Activated T-cell treated with anti-CD3 and anti-CD28 coated beads, Interleukin-2, amount 50 U/mL, for 72 hours (primary cell): ENCODE measurements around the gene DIP2B. TPM values are rescaled to one million over a fixed set of nuclear protein-coding genes. Genes with fewer than 3 reads are reported as not detected.
A peak's percentile ranks its signal among the peaks of the same experiment; 100 is the strongest.

Experiments used
- ATAC-seq, 2 donors: fragments of 150-1000 bp; cut with Tn5 transposase; replicated peaks in 1 of 2; 2 replicates each; pipeline ENCODE4 v1.10.0; 2021; ENCODE audit warnings: moderate library complexity in 2 of 2, mild to moderate bottlenecking in 1 of 2
- DNase-seq, 2 donors: peaks; one replicate each; pipeline ENCODE4 v3.0.0; 2021 to 2022; ENCODE audit warnings: mixed read lengths in 1 of 2
- H3K27ac Mint-ChIP-seq: one replicate; pipeline ENCODE4 v1.8.0; 2022; ENCODE audit warnings: mild to moderate bottlenecking, moderate library complexity, mixed read lengths
- H3K27me3 Mint-ChIP-seq: one replicate; pipeline ENCODE4 v1.8.0; 2022; ENCODE audit warnings: low read depth, mixed read lengths
- H3K36me3 Mint-ChIP-seq, 2 donors: one replicate each; pipeline ENCODE4 v1.8.0; 2022; ENCODE audit warnings: mixed read lengths in 2 of 2, mild to moderate bottlenecking in 1 of 2; ENCODE audit not compliant: insufficient read depth in 2 of 2
- H3K4me1 Mint-ChIP-seq: one replicate; pipeline ENCODE4 v1.8.0; 2022; ENCODE audit warnings: low read depth, mixed read lengths
- H3K4me3 Mint-ChIP-seq, 2 donors: one replicate each; pipeline ENCODE4 v1.8.0; 2022; ENCODE audit warnings: mild to moderate bottlenecking in 2 of 2, mixed read lengths in 2 of 2, moderate library complexity in 2 of 2
- H3K9me3 Mint-ChIP-seq, 2 donors: one replicate each; pipeline ENCODE4 v1.8.0; 2022; ENCODE audit warnings: mixed read lengths in 2 of 2
- total RNA-seq, 2 donors: library from RNA; stranded (reverse); gene quantifications; one replicate each; pipeline ENCODE4 v1.2.3, GENCODE V29; 2022

Gene DIP2B
- total RNA-seq, 2 donors from 2014 or later, result 25.4 to 28.1 TPM

- no peak for ATAC-seq
- H3K36me3 Mint-ChIP-seq, result no peaks in the 10 kb centered on the region
- no peak overlapping the region for H3K27ac Mint-ChIP-seq
- DNase-seq, result no peak
- no peaks in the 10 kb centered on the region for H3K9me3 Mint-ChIP-seq
- no peaks in the 10 kb centered on the region for H3K27me3 Mint-ChIP-seq
- H3K4me3 Mint-ChIP-seq, result no peak overlapping the region
- H3K4me1 Mint-ChIP-seq, result peaks cover 42% of the 10 kb centered on the region
Observed at GRCh38 chr12:50617657-50618056, 112.9 kb downstream of the DIP2B start.

DNA sequence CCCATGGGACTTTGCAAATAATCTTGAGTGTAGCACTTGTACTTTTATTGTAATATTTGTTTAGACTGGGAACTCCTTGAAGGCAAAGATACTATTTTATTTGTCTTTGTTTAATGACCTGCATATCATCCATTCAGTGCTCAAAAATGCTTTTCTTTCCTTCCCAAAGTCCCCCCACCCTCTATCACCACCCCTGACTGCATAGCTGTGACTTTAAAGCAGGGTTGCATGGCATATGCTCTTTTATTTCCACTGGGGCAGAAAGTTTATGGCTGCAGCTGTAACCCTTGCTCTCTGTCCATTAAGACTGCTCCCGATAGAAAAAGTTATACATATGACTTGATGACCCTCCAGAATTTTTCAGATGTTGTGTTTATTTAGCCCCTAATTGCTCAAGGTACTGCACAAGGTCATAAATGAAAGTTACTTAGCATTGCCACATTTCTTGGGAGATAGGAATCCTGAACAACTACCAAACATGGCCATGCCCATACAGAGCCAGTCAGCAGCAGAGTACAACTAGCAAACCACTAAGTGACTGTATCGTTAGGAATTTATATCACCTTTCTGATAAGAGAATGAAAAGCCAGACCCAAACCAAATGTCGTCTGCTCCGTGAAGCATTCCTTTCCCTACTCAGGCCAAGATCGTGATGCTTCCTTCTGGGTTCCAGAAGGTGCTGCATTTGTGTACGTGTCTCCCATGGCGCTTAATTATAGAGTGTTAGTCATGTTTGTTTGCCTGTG lies 114.3 kb downstream of the DIP2B start:
- no peaks in the 10 kb centered on the region for H3K9me3 Mint-ChIP-seq
- no peak overlapping the region for H3K4me3 Mint-ChIP-seq
- peaks cover 50% of the 10 kb centered on the region for H3K4me1 Mint-ChIP-seq
- ATAC-seq (no peak), DNase-seq (no peak)
- no peaks in the 10 kb centered on the region for H3K36me3 Mint-ChIP-seq
- H3K27ac Mint-ChIP-seq, result peak overlapping the region; percentile 6
- no peaks in the 10 kb centered on the region for H3K27me3 Mint-ChIP-seq

DNA sequence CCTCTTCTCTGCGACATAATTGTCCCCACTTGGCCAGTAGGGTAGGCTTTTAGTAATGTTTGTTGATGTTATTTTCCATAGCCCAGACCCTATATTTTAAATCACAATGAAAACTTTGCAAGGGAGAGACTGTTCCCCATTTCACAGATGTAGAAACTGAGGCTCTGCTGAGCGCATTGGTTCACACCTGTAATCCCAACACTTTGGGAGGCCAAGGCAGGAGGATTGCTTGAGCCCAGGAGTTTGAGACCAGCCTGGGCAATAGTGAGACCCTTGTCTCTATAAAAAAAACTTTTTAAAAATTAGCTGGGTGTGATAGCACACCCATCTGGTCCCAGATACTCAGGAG lies 114.8 kb downstream of the DIP2B start:
- Mint-ChIP-seq H3K9me3 (no peaks in the 10 kb centered on the region), H3K27me3 (no peaks in the 10 kb centered on the region), H3K27ac (no peak overlapping the region), H3K4me3 (peak overlapping the region in 1 of 2 donors; percentile 67), H3K4me1 (peaks cover 55% of the 10 kb centered on the region), H3K36me3 (no peaks in the 10 kb centered on the region)
- DNase-seq (no peak), ATAC-seq (no peak)

DNA sequence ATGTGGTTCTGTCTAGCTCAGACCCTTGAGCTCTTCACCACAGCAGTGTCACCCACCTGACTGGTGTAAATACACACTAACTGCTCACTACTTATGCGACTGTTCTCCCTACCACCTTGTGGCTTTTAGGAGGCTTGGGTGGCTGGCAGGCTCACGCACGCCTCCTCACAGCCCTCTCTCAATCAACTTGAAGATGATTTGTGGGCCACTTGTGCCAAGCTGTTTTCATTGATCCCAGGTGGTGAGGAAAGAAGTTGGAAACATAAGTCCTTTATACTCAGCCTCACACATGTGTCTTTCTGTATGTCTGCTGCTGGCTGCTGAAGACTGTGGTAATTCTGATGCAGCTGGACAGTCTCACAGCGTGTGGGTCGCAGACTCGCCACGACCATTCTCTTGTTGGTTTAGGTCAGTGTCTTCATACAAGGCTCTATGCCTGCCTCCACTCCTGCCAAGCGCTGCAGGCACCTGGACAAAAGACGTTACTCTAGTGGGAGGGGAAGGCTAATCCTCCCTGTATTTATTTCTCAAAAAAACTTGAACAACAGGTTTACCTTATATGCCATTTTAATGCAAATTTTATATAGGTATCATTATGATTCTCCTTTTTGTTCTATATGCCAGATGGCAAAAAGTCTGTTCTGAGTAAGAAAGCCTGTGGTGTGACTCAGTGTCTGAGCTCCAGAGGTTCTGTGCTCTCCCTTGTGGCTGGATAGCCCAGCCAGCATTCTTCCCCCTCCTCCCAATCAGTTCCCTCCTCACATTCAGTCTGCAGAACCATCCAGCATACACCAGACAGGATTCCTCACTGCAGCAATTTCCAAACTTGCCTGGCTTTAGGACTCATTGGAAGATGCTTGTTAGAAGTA lies 115.6 kb downstream of the DIP2B start:
- Mint-ChIP-seq H3K36me3 (no peaks in the 10 kb centered on the region), H3K27ac (peak overlapping the region; percentile 63), H3K4me1 (peaks cover 63% of the 10 kb centered on the region), H3K4me3 (peak overlapping the region; percentile 65 to 67), H3K9me3 (no peaks in the 10 kb centered on the region), H3K27me3 (no peaks in the 10 kb centered on the region)
- peak; percentile 40 to 62 for DNase-seq
- ATAC-seq, result peak; percentile 85 to 86

DNA sequence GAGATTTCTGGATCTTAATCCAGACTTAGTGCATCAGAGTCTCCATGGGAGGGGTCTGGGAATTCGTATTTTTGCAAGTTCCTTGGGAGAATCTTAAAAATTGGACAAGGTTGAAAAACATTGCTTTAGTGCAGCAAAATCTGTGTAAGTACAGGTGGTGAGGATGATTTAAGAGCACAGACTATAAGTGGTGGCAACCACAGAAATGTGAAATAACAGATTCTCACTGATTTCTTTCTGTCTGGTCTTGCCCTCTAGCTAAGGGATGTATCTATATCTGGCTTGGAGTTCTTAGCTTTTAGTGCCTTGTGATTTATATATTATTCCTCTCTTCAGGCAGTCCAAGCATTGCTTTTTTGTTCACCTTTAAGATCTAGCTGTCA lies 116.2 kb downstream of the DIP2B start:
- no peak for ATAC-seq
- H3K9me3 Mint-ChIP-seq, result no peaks in the 10 kb centered on the region
- no peak overlapping the region for H3K27ac Mint-ChIP-seq
- no peak for DNase-seq
- H3K27me3 Mint-ChIP-seq, result no peaks in the 10 kb centered on the region
- H3K4me3 Mint-ChIP-seq, result peak overlapping the region; percentile 65 to 67
- H3K36me3 Mint-ChIP-seq, result no peaks in the 10 kb centered on the region
- peaks cover 66% of the 10 kb centered on the region for H3K4me1 Mint-ChIP-seq

DNA sequence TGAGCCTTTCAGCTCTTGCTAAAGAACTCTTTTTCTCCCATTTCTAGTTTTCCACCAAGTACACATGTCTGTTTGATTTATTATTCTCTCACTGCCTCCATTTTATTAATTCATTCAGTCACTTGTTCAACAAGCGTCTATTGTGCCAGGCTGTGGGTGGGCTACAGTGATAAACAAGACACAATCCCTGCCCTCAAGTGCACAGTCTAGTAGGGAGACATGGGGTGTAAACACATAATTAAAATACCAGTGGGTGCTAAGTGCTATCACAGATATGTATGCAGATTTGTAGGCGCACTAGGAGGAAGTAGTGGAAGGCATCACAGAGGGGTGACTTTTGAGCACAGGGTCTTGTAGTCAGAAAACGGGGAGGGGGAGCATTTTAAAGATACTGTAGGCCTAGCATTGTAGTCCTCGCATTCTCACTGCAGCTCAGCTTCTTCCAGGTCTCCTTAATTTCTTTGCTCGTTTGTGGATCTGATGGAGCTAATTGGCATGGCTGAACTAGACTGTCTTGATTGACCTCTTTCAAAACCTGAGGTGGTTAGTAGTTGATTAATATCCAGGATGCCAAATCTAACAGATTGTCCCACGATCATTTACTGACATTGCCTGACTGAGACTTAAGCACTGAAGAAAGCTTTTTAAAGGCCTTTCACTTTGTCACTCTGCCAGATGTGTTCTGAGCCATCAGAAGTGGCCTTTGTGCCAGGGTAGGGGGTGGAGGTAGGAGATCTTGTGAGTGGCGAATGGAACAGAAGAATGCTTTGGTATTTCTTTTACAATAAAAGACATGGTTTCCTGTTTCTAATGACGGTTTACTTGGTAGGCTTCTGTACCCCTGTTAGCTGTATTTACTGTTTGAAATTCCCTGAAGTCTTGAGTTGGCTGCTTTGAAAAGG lies 116.9 kb downstream of the DIP2B start:
- ATAC-seq, result no peak
- Mint-ChIP-seq H3K27ac (peak overlapping the region; percentile 70), H3K4me1 (peaks cover 66% of the 10 kb centered on the region), H3K4me3 (peak overlapping the region; percentile 18 to 36), H3K27me3 (no peaks in the 10 kb centered on the region), H3K9me3 (no peaks in the 10 kb centered on the region), H3K36me3 (no peaks in the 10 kb centered on the region)
- peak in 1 of 2 donors; percentile 7 for DNase-seq

DNA sequence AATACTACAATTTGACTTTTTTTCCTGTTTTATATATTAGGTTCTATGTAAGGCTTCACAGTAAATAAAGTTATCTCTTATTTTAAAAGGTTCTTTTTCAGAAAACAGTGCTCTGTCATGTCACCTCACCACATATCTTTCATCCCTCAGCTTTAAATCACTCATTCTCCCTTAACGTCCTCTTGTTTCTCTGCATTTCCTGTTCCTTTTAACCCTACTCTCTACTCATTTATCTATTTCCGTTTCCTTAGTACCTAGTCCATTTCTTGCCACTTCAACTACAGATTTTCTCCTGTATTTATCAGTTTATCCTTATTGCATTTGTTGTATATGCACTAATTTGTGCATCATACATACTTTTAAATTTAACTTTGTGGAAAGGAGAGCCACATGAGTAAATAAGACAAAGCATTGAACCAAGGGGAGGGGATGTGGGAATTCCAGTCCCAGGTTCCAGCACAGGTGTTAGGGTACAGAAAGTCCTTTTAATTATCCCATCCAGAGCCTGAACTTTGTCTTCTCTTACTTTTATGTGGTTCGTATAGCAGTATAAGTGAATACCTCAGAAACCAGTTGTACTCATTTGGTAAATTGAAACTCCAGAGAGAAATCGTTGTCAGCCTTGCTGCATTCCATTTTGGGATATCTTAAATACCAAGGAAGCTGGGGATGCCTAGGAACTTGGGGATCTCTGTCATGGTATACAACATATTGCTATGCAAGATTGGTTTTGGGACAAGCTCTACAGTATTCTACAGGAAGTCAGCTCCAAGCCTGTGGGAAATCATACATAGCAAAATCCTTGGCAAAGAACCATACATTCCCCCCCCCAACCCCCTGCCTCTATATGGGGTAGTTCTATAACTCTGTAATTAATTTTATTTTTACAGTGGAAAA lies 120.5 kb downstream of the DIP2B start:
- Mint-ChIP-seq H3K36me3 (peaks cover 3 to 8% of the 10 kb centered on the region in 2 donors), H3K9me3 (no peaks in the 10 kb centered on the region), H3K4me1 (peaks cover 53% of the 10 kb centered on the region), H3K4me3 (peak overlapping the region; percentile 29 to 50), H3K27ac (peak overlapping the region; percentile 96), H3K27me3 (no peaks in the 10 kb centered on the region)
- peak; percentile 62 to 72 for ATAC-seq
- no peak for DNase-seq

DNA sequence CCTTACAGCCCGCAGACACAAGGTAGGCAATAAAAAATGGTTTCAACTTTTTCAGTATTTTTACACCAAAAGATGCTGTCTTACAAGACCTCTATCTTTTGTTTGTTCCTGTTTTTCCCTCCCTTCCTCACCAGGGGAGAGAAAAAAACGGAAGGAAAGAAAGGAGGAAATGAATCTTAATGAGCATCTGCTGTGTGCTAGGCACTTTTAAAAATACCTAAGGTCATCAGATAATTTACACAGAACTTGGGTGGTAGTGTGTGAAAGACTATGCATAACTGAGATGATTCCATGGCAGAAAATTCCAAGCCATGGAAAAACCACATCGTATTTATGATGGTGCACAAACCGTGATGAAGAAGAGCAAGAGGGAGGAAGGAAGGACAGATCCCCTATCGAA lies 121.2 kb downstream of the DIP2B start:
- Mint-ChIP-seq H3K27ac (no peak overlapping the region), H3K9me3 (no peaks in the 10 kb centered on the region), H3K36me3 (peaks cover 5 to 12% of the 10 kb centered on the region in 2 donors), H3K4me1 (peaks cover 45% of the 10 kb centered on the region), H3K4me3 (no peak overlapping the region), H3K27me3 (no peaks in the 10 kb centered on the region)
- DNase-seq (no peak), ATAC-seq (no peak)

- Mint-ChIP-seq H3K27me3 (no peaks in the 10 kb centered on the region), H3K9me3 (no peaks in the 10 kb centered on the region), H3K4me3 (no peak overlapping the region), H3K4me1 (peaks cover 32% of the 10 kb centered on the region), H3K36me3 (peaks cover 6 to 12% of the 10 kb centered on the region in 2 donors), H3K27ac (no peak overlapping the region)
- ATAC-seq (no peak), DNase-seq (no peak)
Observed at GRCh38 chr12:50627491-50627890, 122.7 kb downstream of the DIP2B start.

DNA sequence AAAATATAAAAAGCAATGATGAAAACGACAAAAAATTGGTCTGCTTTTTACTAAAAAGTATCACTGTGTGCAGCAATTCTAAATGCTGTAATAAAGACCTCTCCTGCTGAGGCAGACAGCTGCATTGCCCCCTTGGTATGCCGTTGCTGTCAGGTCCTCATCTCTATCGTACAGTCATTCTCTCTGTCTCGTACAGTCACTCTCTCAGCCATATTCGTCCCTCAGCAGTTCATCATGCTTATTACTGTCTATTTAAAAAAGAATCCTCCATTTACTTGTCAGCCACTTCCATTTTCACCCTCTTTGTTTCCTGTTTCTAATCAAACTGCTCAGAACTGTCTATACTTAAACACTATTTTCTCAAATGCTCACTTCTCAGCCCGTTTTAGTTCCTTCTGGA lies 123.6 kb downstream of the DIP2B start:
- no peak overlapping the region for H3K4me3 Mint-ChIP-seq
- peaks cover 30% of the 10 kb centered on the region for H3K4me1 Mint-ChIP-seq
- DNase-seq (no peak), ATAC-seq (no peak)
- H3K36me3 Mint-ChIP-seq, result peaks cover 6 to 12% of the 10 kb centered on the region in 2 donors
- H3K27ac Mint-ChIP-seq, result no peak overlapping the region
- H3K9me3 Mint-ChIP-seq, result no peaks in the 10 kb centered on the region
- no peaks in the 10 kb centered on the region for H3K27me3 Mint-ChIP-seq

GRCh38 chr12:50633955-50634354 lies 129.2 kb downstream of the DIP2B start:
- H3K27me3 Mint-ChIP-seq, result no peaks in the 10 kb centered on the region
- H3K9me3 Mint-ChIP-seq, result no peaks in the 10 kb centered on the region
- H3K36me3 Mint-ChIP-seq, result peaks cover 3 to 12% of the 10 kb centered on the region in 2 donors
- ATAC-seq (no peak), DNase-seq (no peak)
- H3K27ac Mint-ChIP-seq, result no peak overlapping the region
- H3K4me1 Mint-ChIP-seq, result peaks cover 43% of the 10 kb centered on the region
- H3K4me3 Mint-ChIP-seq, result no peak overlapping the region

GRCh38 chr12:50634379-50634778 lies 129.6 kb downstream of the DIP2B start:
- H3K27ac Mint-ChIP-seq, result no peak overlapping the region
- no peak for ATAC-seq
- H3K4me3 Mint-ChIP-seq, result no peak overlapping the region
- no peaks in the 10 kb centered on the region for H3K9me3 Mint-ChIP-seq
- DNase-seq, result no peak
- H3K4me1 Mint-ChIP-seq, result peaks cover 44% of the 10 kb centered on the region
- H3K27me3 Mint-ChIP-seq, result no peaks in the 10 kb centered on the region
- H3K36me3 Mint-ChIP-seq, result peaks cover 3 to 8% of the 10 kb centered on the region in 2 donors
